ENCODE results near the gene PNMA8B.
"Not testable (repeated sequence)": the region's sequence is repeated elsewhere in the genome, so short reads cannot be mapped to it uniquely, and the experiment has no call there.

Gene PNMA8B

DNA sequence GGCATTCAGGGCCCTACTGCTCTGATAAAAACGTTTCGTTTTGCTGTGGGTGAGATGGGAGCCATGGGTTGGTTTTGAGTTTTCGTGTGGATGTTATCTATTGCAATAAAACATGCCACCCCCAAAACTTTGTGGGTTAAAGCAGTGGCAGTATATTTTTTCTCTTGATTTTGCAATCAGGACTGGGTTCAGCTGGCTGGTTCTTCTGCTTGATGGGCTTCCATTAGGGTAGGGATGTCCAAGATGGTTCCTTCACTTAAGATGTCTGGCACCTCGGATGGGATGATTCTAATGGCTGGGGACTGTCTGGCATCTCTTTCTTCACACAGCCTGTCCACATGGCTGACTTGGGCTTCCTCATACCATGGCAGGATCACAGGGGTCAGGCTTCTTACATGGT lies 15.6 kb upstream of the PNMA8B start:
- Histone ChIP-seq H3K9me3 (replicated peaks; ENCODE audit: low read length) (peaks cover 2% of the 10 kb centered on the region), H3K27me3 (ENCODE audit: control insufficient read depth, insufficient read depth, low read length) (no peaks in the 10 kb centered on the region), H3K4me1 (ENCODE audit: control insufficient read depth, insufficient read depth, low read length) (peaks cover 4% of the 10 kb centered on the region), H3K4me2 (ENCODE audit: low read length) (no peak overlapping the region), H3K36me3 (ENCODE audit: insufficient read depth, low read length) (no peaks in the 10 kb centered on the region), H3K4me3 (ENCODE audit: low read length) (no peak overlapping the region), H3K9ac (ENCODE audit: low read depth, low read length) (no peak overlapping the region)

DNA sequence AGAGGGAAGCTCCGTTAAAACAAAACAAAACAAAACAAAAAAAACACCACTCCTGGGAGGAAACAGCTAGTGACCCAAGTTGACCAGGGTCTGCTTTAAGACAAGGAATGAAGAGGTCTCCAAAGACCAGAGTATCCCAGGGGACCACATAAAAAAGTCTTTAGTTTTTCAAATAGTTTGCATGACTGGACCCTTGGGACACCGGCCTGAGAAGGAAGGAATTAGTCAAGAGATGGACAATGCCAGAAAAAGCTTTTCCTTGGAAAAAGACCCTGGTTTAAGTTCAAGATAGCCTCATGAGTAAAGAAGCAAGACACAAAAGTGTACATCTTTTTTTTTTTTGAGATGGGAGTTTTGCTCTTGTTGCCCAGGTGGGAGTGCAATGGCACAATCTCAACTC lies 12.5 kb upstream of the PNMA8B start:
- Histone ChIP-seq H3K4me1 (ENCODE audit: control insufficient read depth, insufficient read depth, low read length) (peaks cover 1% of the 10 kb centered on the region), H3K4me3 (ENCODE audit: low read length) (no peak overlapping the region), H3K4me2 (ENCODE audit: low read length) (no peak overlapping the region), H3K9me3 (replicated peaks; ENCODE audit: low read length) (peaks cover 2% of the 10 kb centered on the region), H3K9ac (ENCODE audit: low read depth, low read length) (no peak overlapping the region), H3K27me3 (ENCODE audit: control insufficient read depth, insufficient read depth, low read length) (peaks cover 18% of the 10 kb centered on the region), H3K36me3 (ENCODE audit: insufficient read depth, low read length) (no peaks in the 10 kb centered on the region)

DNA sequence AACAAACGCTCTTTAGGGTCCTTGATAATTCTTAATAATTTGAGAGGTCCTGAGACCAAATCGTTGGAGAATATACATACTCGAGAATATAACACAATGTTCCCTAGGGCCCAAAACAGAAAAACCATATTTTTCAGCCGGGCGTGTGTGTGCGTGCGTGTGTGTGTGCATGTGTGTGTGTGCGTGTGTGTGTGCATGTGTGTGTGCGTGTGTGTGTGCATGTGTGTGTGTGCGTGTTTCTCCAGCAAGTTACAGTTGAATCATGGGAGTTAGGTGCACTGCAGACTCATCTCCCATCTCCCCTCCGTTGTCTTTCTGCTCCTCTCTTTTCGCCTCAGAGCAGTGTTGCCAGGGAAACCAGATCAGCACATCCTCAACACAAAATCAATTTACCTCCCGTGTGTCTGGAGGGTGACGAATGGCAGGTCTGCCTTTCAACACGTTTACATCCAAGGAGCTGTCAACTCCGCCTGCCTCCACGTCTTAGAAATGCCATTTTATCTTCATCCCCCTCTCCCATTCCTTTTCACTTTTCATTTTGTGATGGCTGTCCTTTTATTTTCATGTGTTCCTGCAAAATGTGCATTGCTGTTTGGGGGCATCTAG lies 8.3 kb upstream of the PNMA8B start:
- Histone ChIP-seq H3K9ac (ENCODE audit: low read depth, low read length) (no peak overlapping the region), H3K4me2 (ENCODE audit: low read length) (no peak overlapping the region), H3K4me3 (ENCODE audit: low read length) (no peak overlapping the region), H3K27me3 (ENCODE audit: control insufficient read depth, insufficient read depth, low read length) (peaks cover 24% of the 10 kb centered on the region), H3K36me3 (ENCODE audit: insufficient read depth, low read length) (no peaks in the 10 kb centered on the region), H3K9me3 (replicated peaks; ENCODE audit: low read length) (no peaks in the 10 kb centered on the region), H3K4me1 (ENCODE audit: control insufficient read depth, insufficient read depth, low read length) (no peaks in the 10 kb centered on the region)

DNA sequence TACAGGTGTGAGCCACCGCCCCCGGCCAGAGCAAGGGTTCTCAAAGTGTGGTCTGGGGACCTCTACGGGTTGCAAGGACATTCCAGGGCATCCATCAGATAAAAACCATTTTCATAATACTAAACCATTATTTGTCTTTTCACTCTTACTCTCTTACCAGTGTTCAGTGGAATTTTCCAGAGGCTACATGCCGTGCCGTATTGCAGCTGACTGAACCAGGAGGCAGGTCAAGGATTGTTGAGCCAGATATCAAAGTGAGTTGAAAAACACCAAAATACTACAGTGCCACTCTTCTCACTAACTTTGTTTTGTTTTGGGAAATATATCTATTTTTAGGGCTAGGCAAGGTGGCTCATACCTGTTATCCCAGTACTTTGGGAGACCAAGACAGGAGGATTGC lies 7.2 kb upstream of the PNMA8B start:
- Histone ChIP-seq H3K9me3 (replicated peaks; ENCODE audit: low read length) (no peaks in the 10 kb centered on the region), H3K9ac (ENCODE audit: low read depth, low read length) (no peak overlapping the region)

DNA sequence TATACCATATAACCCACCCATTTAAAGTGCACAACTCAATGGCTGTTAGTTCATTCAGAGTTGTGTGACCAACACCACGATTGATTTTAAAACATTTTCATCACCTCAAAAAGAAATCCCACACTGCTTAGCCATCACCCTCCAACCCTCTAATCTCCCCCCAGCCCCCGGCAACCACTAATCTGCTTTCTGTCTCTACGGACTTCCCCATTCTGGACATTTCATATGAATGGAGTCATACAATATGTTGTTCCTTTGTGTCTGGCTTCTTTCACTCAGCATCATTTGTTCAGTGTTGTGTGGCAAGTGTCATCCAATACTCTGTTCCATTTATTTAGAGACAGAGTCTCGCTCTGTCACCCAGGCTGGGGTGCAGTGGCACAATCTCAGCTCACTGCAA lies 4.0 kb upstream of the PNMA8B start:
- H3K4me2 ChIP-seq (ENCODE audit: low read length): no peak overlapping the region
- no peaks in the 10 kb centered on the region for H3K4me1 ChIP-seq (ENCODE audit: control insufficient read depth, insufficient read depth, low read length)
- H3K9ac ChIP-seq (ENCODE audit: low read depth, low read length): no peak overlapping the region
- H3K9me3 ChIP-seq (replicated peaks; ENCODE audit: low read length): no peaks in the 10 kb centered on the region
- no peaks in the 10 kb centered on the region for H3K36me3 ChIP-seq (ENCODE audit: insufficient read depth, low read length)
- no peak overlapping the region for H3K4me3 ChIP-seq (ENCODE audit: low read length)
- H3K27me3 ChIP-seq (ENCODE audit: control insufficient read depth, insufficient read depth, low read length): peaks cover 15% of the 10 kb centered on the region

More for the DNA sequence above, 7.2 kb upstream of the PNMA8B start:
- Histone ChIP-seq H3K27me3 (ENCODE audit: control insufficient read depth, insufficient read depth, low read length) (peaks cover 24% of the 10 kb centered on the region), H3K4me1 (ENCODE audit: control insufficient read depth, insufficient read depth, low read length) (no peaks in the 10 kb centered on the region), H3K4me2 (ENCODE audit: low read length) (no peak overlapping the region), H3K4me3 (ENCODE audit: low read length) (no peak overlapping the region), H3K36me3 (ENCODE audit: insufficient read depth, low read length) (no peaks in the 10 kb centered on the region)

DNA sequence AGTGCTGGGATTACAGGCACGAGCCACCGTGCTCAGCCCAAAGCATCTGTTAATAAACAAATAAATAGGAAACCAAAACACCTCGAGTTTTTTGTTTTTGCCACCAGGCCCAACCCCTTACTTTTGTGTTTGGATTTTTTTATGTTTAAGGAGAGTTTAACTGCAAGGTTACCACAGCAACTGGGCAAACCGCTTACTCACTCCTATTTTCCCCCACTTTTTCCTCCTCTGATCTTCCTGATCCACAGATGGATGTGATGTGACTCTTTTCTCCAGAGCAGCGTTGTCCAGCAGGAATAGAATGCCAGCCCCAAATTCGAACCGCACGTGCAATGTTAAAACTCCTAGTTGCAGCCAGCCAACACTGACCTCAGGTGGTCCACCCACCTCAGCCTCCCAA lies 2.1 kb upstream of the PNMA8B start:
- no peak overlapping the region for H3K9ac ChIP-seq (ENCODE audit: low read depth, low read length)
- H3K9me3 ChIP-seq (replicated peaks; ENCODE audit: low read length): no peaks in the 10 kb centered on the region
- H3K27me3 ChIP-seq (ENCODE audit: control insufficient read depth, insufficient read depth, low read length): peaks cover 6% of the 10 kb centered on the region
- no peak overlapping the region for H3K4me2 ChIP-seq (ENCODE audit: low read length)
- H3K4me1 ChIP-seq (ENCODE audit: control insufficient read depth, insufficient read depth, low read length): no peaks in the 10 kb centered on the region
- H3K4me3 ChIP-seq (ENCODE audit: low read length): no peak overlapping the region
- no peaks in the 10 kb centered on the region for H3K36me3 ChIP-seq (ENCODE audit: insufficient read depth, low read length)

DNA sequence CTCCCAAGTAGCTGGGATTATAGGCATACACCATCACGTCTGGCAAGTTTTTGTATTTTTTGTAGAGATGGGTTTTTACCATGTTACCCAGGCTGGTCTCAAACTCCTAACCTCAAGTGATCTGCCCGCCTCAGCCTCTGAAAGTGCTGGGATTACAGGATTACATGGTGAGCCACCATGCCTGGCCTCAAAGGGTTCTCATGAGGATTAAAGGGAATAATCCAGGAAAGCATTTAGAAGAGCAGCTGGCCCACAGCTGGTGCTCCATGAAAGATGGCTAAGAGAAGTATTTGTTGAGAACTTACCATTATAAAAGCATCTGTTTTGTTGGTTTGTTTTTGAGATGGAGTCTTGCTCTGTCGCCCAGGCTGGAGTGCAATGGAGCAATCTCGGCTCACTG lies 1.2 kb upstream of the PNMA8B start:
- H3K4me1 ChIP-seq (ENCODE audit: control insufficient read depth, insufficient read depth, low read length); H3K4me2 ChIP-seq (ENCODE audit: low read length); H3K9me3 ChIP-seq (replicated peaks; ENCODE audit: low read length); H3K4me3 ChIP-seq (ENCODE audit: low read length); H3K9ac ChIP-seq (ENCODE audit: low read depth, low read length); H3K36me3 ChIP-seq (ENCODE audit: insufficient read depth, low read length); H3K27me3 ChIP-seq (ENCODE audit: control insufficient read depth, insufficient read depth, low read length): not testable (repeated sequence)

DNA sequence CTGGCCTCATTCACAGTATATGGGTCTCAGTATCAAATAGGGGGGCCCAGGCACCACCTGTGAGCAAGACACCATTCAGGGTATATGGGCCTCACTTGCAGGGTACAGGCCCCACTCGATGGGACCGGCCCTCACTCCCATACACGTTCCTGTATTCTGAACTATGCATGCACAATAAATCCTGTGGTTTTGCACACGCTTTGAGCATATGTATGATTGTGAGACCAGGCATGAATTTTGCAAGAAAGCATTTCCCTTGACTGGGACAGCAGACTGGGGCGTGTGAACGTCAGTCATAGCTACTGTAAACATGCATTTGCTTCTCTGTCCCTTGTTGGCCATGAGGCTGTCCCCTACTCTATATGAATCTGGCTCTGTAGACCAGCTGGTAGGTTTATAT lies 637 bp upstream of the PNMA8B start:
- H3K27me3 ChIP-seq (ENCODE audit: control insufficient read depth, insufficient read depth, low read length): peaks cover 12% of the 10 kb centered on the region
- H3K36me3 ChIP-seq (ENCODE audit: insufficient read depth, low read length): no peaks in the 10 kb centered on the region
- no peak overlapping the region for H3K4me3 ChIP-seq (ENCODE audit: low read length)
- H3K9me3 ChIP-seq (replicated peaks; ENCODE audit: low read length): no peaks in the 10 kb centered on the region
- no peaks in the 10 kb centered on the region for H3K4me1 ChIP-seq (ENCODE audit: control insufficient read depth, insufficient read depth, low read length)
- H3K9ac ChIP-seq (ENCODE audit: low read depth, low read length): no peak overlapping the region
- no peak overlapping the region for H3K4me2 ChIP-seq (ENCODE audit: low read length)

DNA sequence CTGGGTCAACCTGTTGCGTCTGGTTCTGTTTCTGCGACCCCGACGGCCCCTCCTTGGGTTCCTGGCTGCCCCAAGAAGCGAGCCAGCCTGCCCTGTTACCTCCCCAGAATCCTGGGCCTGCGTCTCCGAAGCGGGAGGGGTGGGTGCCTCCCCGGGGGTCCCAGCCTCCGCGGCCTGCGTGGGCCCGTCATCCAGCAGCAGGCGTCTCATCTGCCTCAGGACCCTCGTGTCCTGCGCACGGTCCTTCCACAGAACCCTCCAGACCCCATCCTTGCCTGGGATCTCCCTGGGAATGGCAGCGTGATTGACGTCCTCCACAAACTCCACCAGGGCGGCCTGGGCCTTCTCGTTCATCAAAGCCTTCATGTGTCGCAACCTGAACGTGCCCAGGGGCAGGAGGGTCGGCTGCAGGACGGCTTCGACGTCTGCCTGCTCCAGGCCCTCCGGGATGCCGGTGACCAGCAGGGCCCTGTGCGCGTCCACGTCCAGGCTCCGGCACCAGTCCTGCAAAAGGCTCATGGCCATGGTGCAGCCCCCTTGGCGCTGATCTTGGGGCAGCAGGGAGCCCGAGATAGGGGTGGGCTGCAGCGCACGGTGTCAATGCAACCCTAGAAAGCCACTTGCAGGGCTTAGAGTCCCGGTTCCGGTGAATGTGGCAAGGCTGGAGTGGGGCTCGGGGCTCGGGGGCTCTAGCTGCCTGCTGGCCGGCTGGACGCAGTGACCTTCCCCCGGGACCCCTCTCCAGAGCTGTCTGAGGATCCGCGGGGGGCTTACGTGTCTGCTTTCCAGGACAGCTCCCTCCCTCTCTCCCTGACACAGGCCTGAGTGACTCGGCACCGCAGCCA lies 504 bp downstream of the PNMA8B start:
- H3K36me3 ChIP-seq (ENCODE audit: insufficient read depth, low read length): no peaks in the 10 kb centered on the region
- H3K4me2 ChIP-seq (ENCODE audit: low read length): peak overlapping the region; percentile 74
- H3K27me3 ChIP-seq (ENCODE audit: control insufficient read depth, insufficient read depth, low read length): peaks cover 13% of the 10 kb centered on the region
- peak overlapping the region; percentile 58 for H3K4me3 ChIP-seq (ENCODE audit: low read length)
- no peak overlapping the region for H3K9ac ChIP-seq (ENCODE audit: low read depth, low read length)
- no peaks in the 10 kb centered on the region for H3K9me3 ChIP-seq (replicated peaks; ENCODE audit: low read length)
- H3K4me1 ChIP-seq (ENCODE audit: control insufficient read depth, insufficient read depth, low read length): no peaks in the 10 kb centered on the region

DNA sequence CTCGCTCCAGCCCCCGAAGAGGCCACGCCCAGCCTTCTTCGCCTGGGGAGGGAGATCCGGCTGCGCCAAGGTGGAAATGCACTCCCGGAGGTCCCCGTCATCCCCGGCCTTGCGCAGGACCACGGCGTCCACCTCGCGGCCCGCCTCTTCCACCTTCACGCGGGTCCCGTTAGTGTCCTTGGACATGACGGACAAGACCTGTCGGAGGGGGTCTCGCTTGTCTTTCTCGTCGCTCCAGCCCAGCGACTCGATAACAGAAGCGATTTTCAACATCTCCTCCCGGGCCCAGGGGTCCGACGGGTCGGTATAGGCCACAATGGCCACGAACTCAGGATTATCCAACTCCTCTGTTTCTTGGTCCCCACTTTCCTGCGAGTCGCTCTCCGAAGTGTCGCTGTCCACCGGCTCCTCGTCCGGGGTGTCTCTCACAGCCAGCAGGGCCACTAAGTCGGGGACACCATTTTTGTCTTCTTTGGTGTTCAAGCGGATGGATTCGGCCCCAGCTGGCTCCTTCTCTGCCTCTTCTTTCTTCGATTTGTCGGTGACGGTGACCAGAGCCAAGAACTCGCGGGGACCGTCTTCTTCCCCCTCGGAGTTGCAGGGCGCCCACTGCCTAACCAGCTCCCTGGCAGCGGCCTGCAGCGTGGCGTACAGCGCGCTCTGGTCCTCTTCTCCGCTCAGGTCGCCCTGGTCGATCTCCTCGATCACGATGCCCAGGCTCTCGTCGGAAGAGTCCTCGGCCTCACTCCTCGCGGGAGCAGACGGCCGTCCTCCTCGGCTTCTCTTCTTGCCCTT lies 1.3 kb downstream of the PNMA8B start:
- Histone ChIP-seq H3K9me3 (replicated peaks; ENCODE audit: low read length) (no peaks in the 10 kb centered on the region), H3K4me3 (ENCODE audit: low read length) (no peak overlapping the region), H3K4me2 (ENCODE audit: low read length) (no peak overlapping the region), H3K4me1 (ENCODE audit: control insufficient read depth, insufficient read depth, low read length) (peaks cover 7% of the 10 kb centered on the region), H3K27me3 (ENCODE audit: control insufficient read depth, insufficient read depth, low read length) (peaks cover 16% of the 10 kb centered on the region), H3K36me3 (ENCODE audit: insufficient read depth, low read length) (no peaks in the 10 kb centered on the region), H3K9ac (ENCODE audit: low read depth, low read length) (no peak overlapping the region)

DNA sequence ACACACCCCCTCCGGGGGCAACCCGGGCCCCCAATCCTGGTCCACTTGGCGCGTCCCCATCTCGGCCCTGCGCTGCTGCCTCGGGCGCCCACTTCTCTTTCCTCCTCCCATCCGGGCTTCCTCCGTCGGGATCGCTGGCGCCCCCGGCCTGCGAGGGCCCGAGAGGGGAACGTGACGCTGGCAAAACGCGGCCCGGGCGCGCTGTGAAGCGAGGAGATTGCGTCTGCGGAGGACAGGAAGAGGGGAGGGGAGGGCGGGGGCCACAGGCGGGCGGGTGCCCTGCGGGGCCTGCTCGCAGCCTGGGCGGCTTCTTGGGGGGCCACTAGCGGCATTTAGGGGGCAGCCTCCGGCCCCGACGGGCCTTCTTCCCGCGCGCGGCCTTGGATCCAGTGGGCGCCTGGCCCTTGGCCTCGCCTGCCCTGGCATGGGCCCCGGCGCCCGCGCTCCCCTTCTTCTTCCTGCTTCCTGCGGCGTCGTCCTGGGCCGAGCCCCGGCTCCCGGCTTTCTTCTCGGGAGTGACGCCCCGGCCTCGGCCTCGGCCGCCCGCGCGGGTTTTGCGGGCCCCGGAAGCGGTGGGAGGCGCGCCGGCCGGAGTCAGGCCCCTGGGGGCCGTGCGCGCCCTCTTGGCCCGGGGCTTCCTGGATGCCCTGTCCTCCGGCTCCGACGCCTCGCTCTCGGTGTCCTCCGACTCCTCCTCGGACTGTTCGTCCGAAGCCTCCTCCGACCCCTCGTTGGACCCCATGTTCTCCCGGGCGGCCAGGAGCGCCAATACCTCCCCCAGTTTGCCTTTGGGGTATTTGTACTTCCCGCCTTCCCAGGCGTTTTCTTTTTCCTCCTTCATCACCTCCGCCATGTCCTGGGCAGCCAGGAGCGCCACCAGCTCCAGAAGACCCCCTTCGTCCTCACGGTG lies 2.2 kb downstream of the PNMA8B start:
- Histone ChIP-seq H3K36me3 (ENCODE audit: insufficient read depth, low read length) (no peaks in the 10 kb centered on the region), H3K9ac (ENCODE audit: low read depth, low read length) (no peak overlapping the region), H3K27me3 (ENCODE audit: control insufficient read depth, insufficient read depth, low read length) (peaks cover 16% of the 10 kb centered on the region)

More for the DNA sequence above, 2.2 kb downstream of the PNMA8B start:
- H3K4me2 ChIP-seq (ENCODE audit: low read length): no peak overlapping the region
- no peak overlapping the region for H3K4me3 ChIP-seq (ENCODE audit: low read length)
- no peaks in the 10 kb centered on the region for H3K9me3 ChIP-seq (replicated peaks; ENCODE audit: low read length)
- H3K4me1 ChIP-seq (ENCODE audit: control insufficient read depth, insufficient read depth, low read length): peaks cover 9% of the 10 kb centered on the region

Data from skeletal muscle satellite cell (primary cell).